ENCODE data around the gene CCNB1. TPM values are rescaled to one million over a fixed set of nuclear protein-coding genes. Genes with fewer than 3 reads are reported as not detected.
"Not testable (repeated sequence)": the region's sequence is repeated elsewhere in the genome, so short reads cannot be mapped to it uniquely, and the experiment has no call there.

The CCNB1 gene
- polyA plus RNA-seq, 1 donor from 2014 or later: 13.0 TPM

DNA sequence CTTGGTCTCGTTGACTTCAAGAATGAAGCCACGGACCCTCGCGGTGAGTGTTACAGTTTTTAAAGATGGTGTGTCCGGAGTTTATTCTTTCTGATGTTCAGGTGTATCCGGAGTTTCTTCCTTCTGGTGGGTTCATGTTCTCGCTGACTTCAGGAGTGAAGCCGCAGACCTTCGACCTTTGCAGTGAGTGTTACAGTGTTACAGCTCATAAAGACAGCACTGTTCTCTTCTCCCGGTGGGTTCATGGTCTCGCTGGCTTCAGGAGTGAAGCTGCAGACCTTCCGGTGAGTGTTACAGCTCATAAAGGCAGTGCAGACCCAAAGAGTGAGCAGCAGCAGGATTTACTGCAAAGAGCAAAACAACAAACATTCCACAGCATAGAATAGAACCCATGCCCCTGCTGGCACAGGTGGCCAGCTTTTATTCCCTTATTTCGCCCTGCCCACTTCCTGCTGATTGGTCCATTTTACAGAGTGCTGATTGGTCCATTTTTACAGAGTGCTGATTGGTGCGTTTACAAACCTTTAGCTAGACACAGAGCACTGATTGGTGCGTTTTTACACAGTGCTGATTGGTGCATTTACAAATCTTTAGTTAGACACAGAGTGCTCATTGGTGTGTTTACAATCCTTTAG is 14.8 kb downstream of the CCNB1 start:
- H3K9me2 ChIP-seq (ENCODE audit: insufficient read depth, low read length); H3K4me3 ChIP-seq (ENCODE audit: low read length); H3K4me2 ChIP-seq (ENCODE audit: low read length); H3K79me2 ChIP-seq (replicated peaks; ENCODE audit: insufficient read depth, low read length); H3K9me3 ChIP-seq (ENCODE audit: low read length); H3K27ac ChIP-seq (ENCODE audit: low read length); H2AFZ ChIP-seq (ENCODE audit: low read depth, low read length); H3K36me3 ChIP-seq (ENCODE audit: insufficient read depth, low read length); H3K9ac ChIP-seq (ENCODE audit: low read length); H4K20me1 ChIP-seq (ENCODE audit: insufficient read depth); H3F3A ChIP-seq (ENCODE audit: insufficient read depth, low read length, poor library complexity, severe bottlenecking); H3K27me3 ChIP-seq (ENCODE audit: insufficient read depth, low read depth, low read length): not testable (repeated sequence)

DNA sequence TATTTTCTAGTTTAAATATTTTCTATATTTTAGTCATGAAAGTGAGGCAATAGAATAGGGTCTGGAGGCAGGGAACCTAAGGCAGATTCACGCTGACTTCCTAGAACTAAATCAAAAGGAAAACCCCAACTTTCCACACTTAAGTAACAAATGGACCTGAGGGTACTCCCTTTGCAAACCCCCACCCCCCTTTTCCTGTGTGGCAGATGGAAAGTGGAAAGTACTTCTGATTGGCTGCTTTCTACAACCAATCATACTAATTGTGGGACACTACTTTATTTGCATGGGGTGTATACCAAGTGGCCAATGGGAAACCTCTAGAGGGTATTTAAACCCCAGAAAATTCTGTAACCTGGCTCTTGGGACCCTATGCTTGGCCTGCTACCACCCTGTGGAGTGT is 17.7 kb downstream of the CCNB1 start:
- no peaks in the 10 kb centered on the region for H3K27me3 ChIP-seq (ENCODE audit: insufficient read depth, low read depth, low read length)
- H4K20me1 ChIP-seq (ENCODE audit: insufficient read depth): no peaks in the 10 kb centered on the region
- no peak overlapping the region for H3K27ac ChIP-seq (ENCODE audit: low read length)
- H3K79me2 ChIP-seq (replicated peaks; ENCODE audit: insufficient read depth, low read length): peaks cover 6% of the 10 kb centered on the region
- no peaks in the 10 kb centered on the region for H3K9me2 ChIP-seq (ENCODE audit: insufficient read depth, low read length)
- H3K36me3 ChIP-seq (ENCODE audit: insufficient read depth, low read length): no peaks in the 10 kb centered on the region
- H3F3A ChIP-seq (ENCODE audit: insufficient read depth, low read length, poor library complexity, severe bottlenecking): no peaks in the 10 kb centered on the region
- H3K4me3 ChIP-seq (ENCODE audit: low read length): no peak overlapping the region
- H3K9ac ChIP-seq (ENCODE audit: low read length): no peak overlapping the region
- no peak overlapping the region for H3K4me2 ChIP-seq (ENCODE audit: low read length)
- no peaks in the 10 kb centered on the region for H3K9me3 ChIP-seq (ENCODE audit: low read length)
- no peak for TF ChIP-seq MXI1 (conservative IDR thresholded peaks at IDR 0.05; ENCODE audit: poor library complexity, severe bottlenecking)
- TF ChIP-seq RAD21 (conservative IDR thresholded peaks at IDR 0.05): no peak
- no peak for TF ChIP-seq SMC3 (conservative IDR thresholded peaks at IDR 0.05; ENCODE audit: poor library complexity)
- no peak for TF ChIP-seq TAF1 (IDR thresholded peaks at IDR 0.05; ENCODE audit: low read depth)
- TF ChIP-seq POLR2AphosphoS5 (IDR thresholded peaks at IDR 0.05): no peak
- no peak for TF ChIP-seq EZH2 (IDR thresholded peaks at IDR 0.05; ENCODE audit: borderline replicate concordance, insufficient read depth, low read length, poor library complexity, severe bottlenecking)
- no peak for TF ChIP-seq EP300 (conservative IDR thresholded peaks at IDR 0.05; ENCODE audit: poor library complexity, severe bottlenecking)
- TF ChIP-seq, protein P1, sequence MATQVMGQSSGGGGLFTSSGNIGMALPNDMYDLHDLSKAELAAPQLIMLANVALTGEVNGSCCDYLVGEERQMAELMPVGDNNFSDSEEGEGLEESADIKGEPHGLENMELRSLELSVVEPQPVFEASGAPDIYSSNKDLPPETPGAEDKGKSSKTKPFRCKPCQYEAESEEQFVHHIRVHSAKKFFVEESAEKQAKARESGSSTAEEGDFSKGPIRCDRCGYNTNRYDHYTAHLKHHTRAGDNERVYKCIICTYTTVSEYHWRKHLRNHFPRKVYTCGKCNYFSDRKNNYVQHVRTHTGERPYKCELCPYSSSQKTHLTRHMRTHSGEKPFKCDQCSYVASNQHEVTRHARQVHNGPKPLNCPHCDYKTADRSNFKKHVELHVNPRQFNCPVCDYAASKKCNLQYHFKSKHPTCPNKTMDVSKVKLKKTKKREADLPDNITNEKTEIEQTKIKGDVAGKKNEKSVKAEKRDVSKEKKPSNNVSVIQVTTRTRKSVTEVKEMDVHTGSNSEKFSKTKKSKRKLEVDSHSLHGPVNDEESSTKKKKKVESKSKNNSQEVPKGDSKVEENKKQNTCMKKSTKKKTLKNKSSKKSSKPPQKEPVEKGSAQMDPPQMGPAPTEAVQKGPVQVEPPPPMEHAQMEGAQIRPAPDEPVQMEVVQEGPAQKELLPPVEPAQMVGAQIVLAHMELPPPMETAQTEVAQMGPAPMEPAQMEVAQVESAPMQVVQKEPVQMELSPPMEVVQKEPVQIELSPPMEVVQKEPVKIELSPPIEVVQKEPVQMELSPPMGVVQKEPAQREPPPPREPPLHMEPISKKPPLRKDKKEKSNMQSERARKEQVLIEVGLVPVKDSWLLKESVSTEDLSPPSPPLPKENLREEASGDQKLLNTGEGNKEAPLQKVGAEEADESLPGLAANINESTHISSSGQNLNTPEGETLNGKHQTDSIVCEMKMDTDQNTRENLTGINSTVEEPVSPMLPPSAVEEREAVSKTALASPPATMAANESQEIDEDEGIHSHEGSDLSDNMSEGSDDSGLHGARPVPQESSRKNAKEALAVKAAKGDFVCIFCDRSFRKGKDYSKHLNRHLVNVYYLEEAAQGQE (IDR thresholded peaks at IDR 0.05; ENCODE audit: borderline replicate concordance): no peak
- TF ChIP-seq, protein P2, sequence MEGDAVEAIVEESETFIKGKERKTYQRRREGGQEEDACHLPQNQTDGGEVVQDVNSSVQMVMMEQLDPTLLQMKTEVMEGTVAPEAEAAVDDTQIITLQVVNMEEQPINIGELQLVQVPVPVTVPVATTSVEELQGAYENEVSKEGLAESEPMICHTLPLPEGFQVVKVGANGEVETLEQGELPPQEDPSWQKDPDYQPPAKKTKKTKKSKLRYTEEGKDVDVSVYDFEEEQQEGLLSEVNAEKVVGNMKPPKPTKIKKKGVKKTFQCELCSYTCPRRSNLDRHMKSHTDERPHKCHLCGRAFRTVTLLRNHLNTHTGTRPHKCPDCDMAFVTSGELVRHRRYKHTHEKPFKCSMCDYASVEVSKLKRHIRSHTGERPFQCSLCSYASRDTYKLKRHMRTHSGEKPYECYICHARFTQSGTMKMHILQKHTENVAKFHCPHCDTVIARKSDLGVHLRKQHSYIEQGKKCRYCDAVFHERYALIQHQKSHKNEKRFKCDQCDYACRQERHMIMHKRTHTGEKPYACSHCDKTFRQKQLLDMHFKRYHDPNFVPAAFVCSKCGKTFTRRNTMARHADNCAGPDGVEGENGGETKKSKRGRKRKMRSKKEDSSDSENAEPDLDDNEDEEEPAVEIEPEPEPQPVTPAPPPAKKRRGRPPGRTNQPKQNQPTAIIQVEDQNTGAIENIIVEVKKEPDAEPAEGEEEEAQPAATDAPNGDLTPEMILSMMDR (IDR thresholded peaks at IDR 0.05; ENCODE audit: poor library complexity, severe bottlenecking): no peak
- H2AFZ ChIP-seq (ENCODE audit: low read depth, low read length): no peak overlapping the region

DNA sequence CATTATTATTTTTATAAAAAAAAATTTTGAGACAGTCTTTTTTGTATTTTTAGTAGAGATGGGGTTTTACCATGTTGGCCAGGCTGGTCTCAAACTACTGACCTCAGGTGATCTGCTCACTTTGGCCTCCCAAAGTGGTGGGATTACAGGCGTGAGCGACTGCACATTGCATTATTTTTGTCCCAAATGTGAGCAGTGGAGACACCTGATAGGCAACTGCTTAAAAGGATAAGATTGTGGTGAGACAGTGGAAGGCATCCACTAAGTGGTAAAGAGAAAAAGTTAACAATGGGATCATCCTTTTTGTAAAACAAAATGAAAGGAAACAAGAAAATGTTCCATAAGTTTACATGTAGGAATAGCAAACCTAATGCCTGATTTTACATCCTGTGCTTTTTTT is 20.4 kb downstream of the CCNB1 start:
- Histone ChIP-seq H3K27ac (ENCODE audit: low read length) (no peak overlapping the region), H3K4me3 (ENCODE audit: low read length) (no peak overlapping the region), H3K9me2 (ENCODE audit: insufficient read depth, low read length) (no peaks in the 10 kb centered on the region), H3K4me2 (ENCODE audit: low read length) (no peak overlapping the region), H3K9me3 (ENCODE audit: low read length) (no peaks in the 10 kb centered on the region), H2AFZ (ENCODE audit: low read depth, low read length) (no peak overlapping the region), H4K20me1 (ENCODE audit: insufficient read depth) (no peaks in the 10 kb centered on the region), H3K79me2 (replicated peaks; ENCODE audit: insufficient read depth, low read length) (peaks cover 6% of the 10 kb centered on the region), H3K9ac (ENCODE audit: low read length) (no peak overlapping the region), H3K36me3 (ENCODE audit: insufficient read depth, low read length) (no peaks in the 10 kb centered on the region), H3F3A (ENCODE audit: insufficient read depth, low read length, poor library complexity, severe bottlenecking) (no peaks in the 10 kb centered on the region), H3K27me3 (ENCODE audit: insufficient read depth, low read depth, low read length) (no peaks in the 10 kb centered on the region)
- TF ChIP-seq EP300 (conservative IDR thresholded peaks at IDR 0.05; ENCODE audit: poor library complexity, severe bottlenecking) (no peak), POLR2AphosphoS5 (IDR thresholded peaks at IDR 0.05) (no peak), RAD21 (conservative IDR thresholded peaks at IDR 0.05) (no peak)

All from neural cell (in vitro differentiated cells).